ENCODE results near the gene SNX25.

The SNX25 gene

DNA sequence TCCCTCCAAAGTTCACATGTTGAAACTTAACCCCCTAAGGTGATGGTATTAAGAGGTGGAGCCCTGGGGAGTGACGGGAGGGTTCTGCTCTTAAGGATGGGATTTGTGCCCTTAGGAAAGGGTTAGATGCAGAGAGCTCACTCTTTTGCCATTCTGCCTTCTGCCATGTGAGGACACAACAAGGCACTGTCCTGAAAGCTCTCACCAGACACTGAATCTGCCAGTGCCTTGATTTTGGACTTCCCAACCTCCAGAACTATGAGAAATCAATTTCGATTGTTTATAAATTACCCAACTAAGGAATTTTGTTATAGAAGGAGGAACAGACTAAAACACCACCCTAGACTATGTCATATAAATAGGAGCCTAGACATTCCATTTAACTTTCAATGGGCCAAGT is 174.7 kb downstream of the SNX25 start:
- no peak for DNase-seq

DNA sequence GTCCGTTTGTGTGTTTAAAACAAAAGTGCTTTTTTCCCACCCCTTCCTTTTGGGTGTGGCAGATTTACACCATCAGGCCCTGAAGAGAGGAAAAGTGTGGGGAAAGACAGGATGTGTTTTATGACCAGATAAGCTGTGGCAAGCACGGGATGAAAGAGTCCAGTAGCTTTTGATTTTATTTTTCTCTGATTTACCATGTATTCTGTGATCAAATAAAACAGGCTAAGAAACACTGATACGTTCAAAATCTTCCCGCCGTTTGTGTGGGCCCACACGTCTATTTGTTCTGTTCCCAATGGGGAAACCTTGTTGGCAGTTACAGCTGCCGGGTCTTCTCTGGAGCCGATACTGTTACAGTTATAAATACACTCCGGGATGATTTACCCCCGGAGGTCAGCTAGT is 175.5 kb downstream of the SNX25 start:
- DNase-seq = no peak

- DNase-seq = no peak
Measured at GRCh38 chr4:185387957-185388356, 178.6 kb downstream of the SNX25 start.

DNA sequence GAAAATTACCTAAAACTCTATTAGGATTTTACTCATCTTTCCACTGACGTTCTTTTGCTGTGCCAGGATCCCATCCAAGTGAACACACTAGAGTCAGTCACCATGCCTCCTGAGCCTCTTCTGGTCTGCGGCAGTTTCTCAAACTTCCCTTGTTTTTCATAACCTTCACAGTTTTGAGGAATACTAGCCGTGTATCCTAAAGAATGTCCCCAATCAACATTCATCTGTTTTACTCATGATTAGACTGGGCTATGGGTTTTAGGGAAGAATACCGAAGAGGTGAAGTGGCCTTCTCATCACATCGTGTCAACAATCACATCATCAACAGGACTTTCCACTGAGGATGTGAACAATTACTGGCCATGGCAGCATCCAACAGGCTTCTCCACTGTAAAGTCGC is 181.5 kb downstream of the SNX25 start:
- DNase-seq = no peak

DNA sequence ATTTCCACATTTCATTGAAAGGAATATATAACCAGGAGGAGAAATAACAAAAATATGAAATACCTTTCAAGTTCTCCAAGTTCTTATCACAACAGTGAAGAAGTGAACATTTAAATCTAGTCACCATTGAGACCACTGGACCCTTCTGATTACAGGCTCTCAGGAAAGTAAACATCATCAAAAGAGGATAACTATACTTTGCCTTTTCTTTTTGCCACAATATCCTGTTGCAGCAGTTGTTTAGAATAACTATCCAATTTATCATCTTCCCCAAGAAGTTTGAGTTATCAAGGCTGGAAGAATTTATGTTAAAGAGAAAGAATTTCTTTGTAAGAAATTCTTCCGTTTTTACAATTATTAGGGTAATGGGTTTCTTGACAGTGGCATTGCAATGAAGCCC is 182.8 kb downstream of the SNX25 start:
- DNase-seq = no peak

DNA sequence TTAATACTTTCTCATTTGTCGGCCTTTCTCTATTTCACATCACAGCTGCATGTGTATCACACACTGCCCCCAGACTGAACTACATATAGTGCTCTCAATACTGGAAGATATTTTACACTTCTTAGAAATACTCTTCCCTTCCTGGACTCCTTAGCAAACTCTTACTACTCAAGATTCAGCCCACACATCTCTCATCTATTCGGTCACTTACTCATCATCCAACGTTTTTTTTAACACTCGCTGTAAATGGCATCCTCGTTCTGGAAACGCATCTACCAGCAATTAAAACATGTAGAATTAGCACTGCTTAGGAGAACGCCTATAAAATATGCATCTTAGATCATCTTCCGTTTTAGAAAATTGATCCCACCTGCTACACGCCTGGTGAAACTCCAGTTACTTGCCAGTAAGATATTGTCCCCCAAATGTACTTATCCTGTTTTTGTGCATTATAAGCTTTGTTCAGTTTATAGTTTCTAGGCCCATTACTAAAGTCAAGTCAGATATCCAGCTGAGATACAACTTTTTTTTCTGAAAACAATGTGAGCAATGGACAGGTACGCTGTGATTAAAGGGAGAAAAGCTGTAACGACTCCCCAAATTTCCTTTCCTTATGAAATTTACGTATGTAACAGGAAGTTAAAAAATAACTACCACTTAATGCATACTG is 185.3 kb downstream of the SNX25 start:
- DNase-seq = no peak

DNA sequence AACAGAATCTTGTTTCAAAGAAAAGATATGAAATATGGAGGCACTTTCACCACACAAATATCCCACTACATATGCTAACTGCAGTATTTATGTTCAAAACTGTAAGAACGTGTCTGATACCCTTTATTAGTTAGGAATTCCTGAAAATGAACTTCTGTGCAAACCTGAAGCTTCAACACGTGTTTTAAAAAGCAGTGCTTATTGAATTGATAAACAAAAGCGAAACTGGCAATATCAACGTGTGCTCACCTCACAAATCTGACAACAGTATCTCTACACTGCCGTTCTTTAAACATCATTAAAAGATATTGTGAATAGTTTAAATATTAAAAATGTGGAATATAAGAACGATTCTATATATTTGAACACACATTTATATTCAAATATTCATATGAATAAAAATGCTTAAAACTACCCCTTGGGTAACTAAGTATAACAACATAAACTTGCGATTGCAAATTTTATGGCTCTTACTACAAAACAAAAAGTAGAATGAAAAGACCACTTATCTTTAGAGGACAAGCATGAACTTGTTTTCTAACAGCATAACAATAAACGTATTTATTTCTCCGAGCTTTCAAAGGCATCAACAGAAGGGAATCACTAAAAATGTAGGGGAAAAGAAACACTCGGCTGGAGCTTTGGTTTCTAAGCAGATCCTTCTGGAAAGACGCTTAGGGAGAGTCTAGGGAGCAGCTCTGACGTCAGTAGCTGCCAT is 186.0 kb downstream of the SNX25 start, which contains the start of gene LRP2BP:
Gene LRP2BP (minus strand): TSS at position 687 of the 718 bp plus-strand sequence. CDS start 17,738 bp downstream, outside the sequence.
- no peak for DNase-seq

GRCh38 chr4:185395956-185396723 is 186.7 kb downstream of the SNX25 start:
- DNase-seq = peak; percentile 90

GRCh38 chr4:185396724-185397385 is 187.5 kb downstream of the SNX25 start, which contains the start of gene ANKRD37:
Gene ANKRD37, plus strand, starts transcription at chr4:185396841. Its CDS starts 83 bp downstream, at chr4:185396924.
- DNase-seq = no peak

- no peak for DNase-seq
Measured at GRCh38 chr4:185398618-185399017, 189.2 kb downstream of the SNX25 start.

DNA sequence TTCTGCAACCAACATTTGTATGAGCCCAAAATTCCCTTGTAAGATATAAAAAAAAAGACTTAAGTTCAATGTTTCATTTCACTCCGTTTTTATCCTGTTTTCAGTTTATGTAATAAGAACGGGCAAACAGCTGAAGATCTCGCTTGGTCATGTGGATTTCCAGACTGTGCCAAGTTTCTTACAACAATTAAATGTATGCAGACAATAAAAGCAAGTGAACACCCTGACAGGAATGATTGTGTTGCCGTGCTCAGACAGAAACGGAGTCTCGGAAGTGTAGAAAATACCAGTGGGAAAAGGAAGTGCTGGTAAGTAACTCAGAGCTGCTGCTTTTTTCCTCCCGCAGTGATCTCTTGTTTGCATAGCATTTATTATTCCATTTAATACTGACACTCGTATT is 190.1 kb downstream of the SNX25 start:
- DNase-seq = no peak

GRCh38 chr4:185404031-185404430 is 194.6 kb downstream of the SNX25 start:
- DNase-seq = no peak

GRCh38 chr4:185405296-185405999 is 196.1 kb downstream of the SNX25 start:
- DNase-seq = no peak

DNA sequence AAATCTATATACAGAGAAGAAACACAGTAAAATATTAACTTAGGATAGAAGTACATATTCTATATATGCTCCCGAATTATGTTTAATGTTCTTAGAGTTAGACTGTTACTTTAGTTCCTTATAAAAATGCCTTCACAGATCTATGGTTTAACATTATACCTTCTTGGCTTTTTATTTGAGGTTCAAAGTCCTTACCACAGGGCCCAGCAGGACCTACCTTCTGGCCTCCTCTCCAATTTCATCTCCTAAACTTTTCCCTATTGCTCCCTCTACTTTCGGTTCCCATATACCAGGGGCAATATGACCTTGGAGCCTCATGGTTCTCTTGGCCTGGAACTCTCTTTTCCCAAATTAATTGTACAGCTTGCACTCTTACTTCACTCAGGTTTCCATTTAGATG is 199.0 kb downstream of the SNX25 start:
- no peak for DNase-seq

- DNase-seq = no peak
Measured at GRCh38 chr4:185411849-185412248, 202.5 kb downstream of the SNX25 start.

GRCh38 chr4:185412412-185412811 is 203.0 kb downstream of the SNX25 start:
- DNase-seq = no peak

All from T-helper 9 cell (primary cell).